Sigmoid colon (tissue), 4 donors: Measurements from ENCODE around the gene REPS2.

Experiments used
- CTCF ChIP-seq, 4 experiments: fragments of 450-650 bp in 3 of 4; fragments of 200-600 bp in 1 of 4; IDR thresholded peaks; one replicate each; pipeline ENCODE4 v1.5.1; 2016 to 2019; ENCODE audit warnings: antibody characterized with exemption in 4 of 4, mild to moderate bottlenecking in 3 of 4, moderate library complexity in 2 of 4
- EP300 ChIP-seq, 4 donors: sonication (generic); formaldehyde crosslinking; IDR thresholded peaks; one replicate each; pipeline ENCODE4 v1.6.1; 2017; ENCODE audit warnings: antibody characterized with exemption in 4 of 4
- POLR2A ChIP-seq, 2 donors: fragments of 450-650 bp; IDR thresholded peaks; one replicate each; pipeline ENCODE4 v1.6.1; 2016; ENCODE audit warnings: antibody characterized with exemption in 2 of 2, mild to moderate bottlenecking in 2 of 2, moderate library complexity in 2 of 2

GRCh38 chrX:16910376-16910775, 36.1 kb upstream of the REPS2 start:
- TF ChIP-seq CTCF (IDR thresholded peaks at IDR 0.05) = no peak
- no peak for TF ChIP-seq POLR2A (IDR thresholded peaks at IDR 0.05)
- no peak for TF ChIP-seq EP300 (IDR thresholded peaks at IDR 0.05)
